Measurements from ENCODE around the gene ZWILCH. TPM values are rescaled to one million over a fixed set of nuclear protein-coding genes. Genes with fewer than 3 reads are reported as not detected.
A peak's percentile ranks its signal among the peaks of the same experiment; 100 is the strongest.

Gene ZWILCH
- total and polyA plus RNA-seq, 9 of the 15 experiments (the other 6 are each of a cell fraction or from before 2014, with no cell fraction given) = 32.8 to 94.2 (median 52.1) TPM

DNA sequence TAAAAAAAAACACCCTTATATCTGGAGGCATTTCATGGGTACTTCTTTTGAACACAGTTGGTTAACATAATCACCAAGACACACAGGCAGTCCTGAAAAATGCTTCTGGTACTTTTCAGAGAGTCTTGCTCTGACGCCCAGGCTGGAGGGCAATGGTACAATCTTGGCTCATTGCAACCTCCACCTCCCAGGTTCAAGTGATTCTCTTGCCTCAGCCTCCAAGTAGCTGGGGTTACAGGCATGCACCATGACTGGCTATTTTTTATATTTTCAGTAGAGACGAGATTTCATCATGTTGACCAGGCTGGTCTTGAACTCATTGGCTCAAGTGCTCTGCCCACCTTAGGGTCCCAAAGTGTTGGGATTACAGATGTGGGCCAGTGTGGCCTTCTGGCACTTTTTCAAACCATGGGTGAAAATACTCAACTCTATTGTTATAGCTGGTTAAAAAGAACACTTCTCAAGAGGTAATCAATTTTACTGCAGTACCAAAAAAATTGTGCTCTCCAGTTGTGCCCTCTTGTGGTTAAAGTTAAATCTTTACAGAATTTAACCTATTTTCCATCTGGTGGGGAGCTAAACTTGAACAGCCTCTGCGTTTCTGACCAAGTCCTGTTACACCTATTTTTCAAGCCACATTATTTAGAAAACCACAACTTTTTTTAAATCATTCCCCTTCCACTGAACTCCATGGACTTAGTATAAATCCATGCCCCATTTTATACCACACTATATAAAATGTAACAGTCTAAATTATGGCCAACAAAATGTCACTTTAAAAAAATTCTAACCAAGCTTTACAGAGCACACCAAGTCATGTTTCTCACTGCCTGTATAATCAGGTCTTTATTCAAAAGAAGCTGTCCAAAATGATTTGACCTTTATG, 6.4 kb upstream of the ZWILCH start (continued):
- TF ChIP-seq, protein P1, sequence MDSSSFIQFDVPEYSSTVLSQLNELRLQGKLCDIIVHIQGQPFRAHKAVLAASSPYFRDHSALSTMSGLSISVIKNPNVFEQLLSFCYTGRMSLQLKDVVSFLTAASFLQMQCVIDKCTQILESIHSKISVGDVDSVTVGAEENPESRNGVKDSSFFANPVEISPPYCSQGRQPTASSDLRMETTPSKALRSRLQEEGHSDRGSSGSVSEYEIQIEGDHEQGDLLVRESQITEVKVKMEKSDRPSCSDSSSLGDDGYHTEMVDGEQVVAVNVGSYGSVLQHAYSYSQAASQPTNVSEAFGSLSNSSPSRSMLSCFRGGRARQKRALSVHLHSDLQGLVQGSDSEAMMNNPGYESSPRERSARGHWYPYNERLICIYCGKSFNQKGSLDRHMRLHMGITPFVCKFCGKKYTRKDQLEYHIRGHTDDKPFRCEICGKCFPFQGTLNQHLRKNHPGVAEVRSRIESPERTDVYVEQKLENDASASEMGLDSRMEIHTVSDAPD (CRISPR knock-in tag; IDR thresholded peaks at IDR 0.05) = no peak
- TF ChIP-seq RAD21 (CRISPR knock-in tag; conservative IDR thresholded peaks at IDR 0.05 in 1 of 2, IDR thresholded peaks at IDR 0.05 in 1 of 2) (peak; percentile 12 to 33; a peak in 1 of 4 replicates), ZNF75A (CRISPR knock-in tag; IDR thresholded peaks at IDR 0.05) (no peak), NFIC (IDR thresholded peaks at IDR 0.05) (no peak), MIER1 (IDR thresholded peaks at IDR 0.05; ENCODE audit: low read depth) (no peak), CEBPG (CRISPR knock-in tag; IDR thresholded peaks at IDR 0.05) (peak; percentile 57), CEBPG (tag; conservative IDR thresholded peaks at IDR 0.05 in 1 of 2, IDR thresholded peaks at IDR 0.05 in 1 of 2) (no peak), IRF2 (CRISPR knock-in tag; IDR thresholded peaks at IDR 0.05) (no peak), NFXL1 (CRISPR knock-in tag; IDR thresholded peaks at IDR 0.05) (peak; percentile 48; the same call in 1 of the 2 replicates), ZNF143 (CRISPR knock-in tag; IDR thresholded peaks at IDR 0.05) (no peak), ZNF316 (IDR thresholded peaks at IDR 0.05) (0 out of 2 replicates have a peak, but pooled peaks have one; percentile 7), ZFP36 (IDR thresholded peaks at IDR 0.05; ENCODE audit: low read depth, low read length, partially characterized antibody) (no peak), SMARCA5 (IDR thresholded peaks at IDR 0.05) (no peak; the same call in 1 of the 2 replicates), LEF1 (IDR thresholded peaks at IDR 0.05) (no peak), ZNF263 (CRISPR knock-in tag; IDR thresholded peaks at IDR 0.05; ENCODE audit: borderline replicate concordance) (no peak), SNIP1 (IDR thresholded peaks at IDR 0.05; ENCODE audit: low read depth) (no peak), HCFC1 (IDR thresholded peaks at IDR 0.05; ENCODE audit: low read depth, low read length) (no peak), XRCC3 (IDR thresholded peaks at IDR 0.05) (no peak)
- TF ChIP-seq, protein P2, sequence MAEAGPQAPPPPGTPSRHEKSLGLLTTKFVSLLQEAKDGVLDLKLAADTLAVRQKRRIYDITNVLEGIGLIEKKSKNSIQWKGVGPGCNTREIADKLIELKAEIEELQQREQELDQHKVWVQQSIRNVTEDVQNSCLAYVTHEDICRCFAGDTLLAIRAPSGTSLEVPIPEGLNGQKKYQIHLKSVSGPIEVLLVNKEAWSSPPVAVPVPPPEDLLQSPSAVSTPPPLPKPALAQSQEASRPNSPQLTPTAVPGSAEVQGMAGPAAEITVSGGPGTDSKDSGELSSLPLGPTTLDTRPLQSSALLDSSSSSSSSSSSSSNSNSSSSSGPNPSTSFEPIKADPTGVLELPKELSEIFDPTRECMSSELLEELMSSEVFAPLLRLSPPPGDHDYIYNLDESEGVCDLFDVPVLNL (CRISPR knock-in tag; IDR thresholded peaks at IDR 0.05; ENCODE audit: low read depth) = no peak
- TF ChIP-seq, protein P3, sequence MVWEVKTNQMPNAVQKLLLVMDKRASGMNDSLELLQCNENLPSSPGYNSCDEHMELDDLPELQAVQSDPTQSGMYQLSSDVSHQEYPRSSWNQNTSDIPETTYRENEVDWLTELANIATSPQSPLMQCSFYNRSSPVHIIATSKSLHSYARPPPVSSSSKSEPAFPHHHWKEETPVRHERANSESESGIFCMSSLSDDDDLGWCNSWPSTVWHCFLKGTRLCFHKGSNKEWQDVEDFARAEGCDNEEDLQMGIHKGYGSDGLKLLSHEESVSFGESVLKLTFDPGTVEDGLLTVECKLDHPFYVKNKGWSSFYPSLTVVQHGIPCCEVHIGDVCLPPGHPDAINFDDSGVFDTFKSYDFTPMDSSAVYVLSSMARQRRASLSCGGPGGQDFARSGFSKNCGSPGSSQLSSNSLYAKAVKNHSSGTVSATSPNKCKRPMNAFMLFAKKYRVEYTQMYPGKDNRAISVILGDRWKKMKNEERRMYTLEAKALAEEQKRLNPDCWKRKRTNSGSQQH (CRISPR knock-in tag; IDR thresholded peaks at IDR 0.05) = no peak; the same call in 1 of the 2 replicates
- TF ChIP-seq, protein P4, sequence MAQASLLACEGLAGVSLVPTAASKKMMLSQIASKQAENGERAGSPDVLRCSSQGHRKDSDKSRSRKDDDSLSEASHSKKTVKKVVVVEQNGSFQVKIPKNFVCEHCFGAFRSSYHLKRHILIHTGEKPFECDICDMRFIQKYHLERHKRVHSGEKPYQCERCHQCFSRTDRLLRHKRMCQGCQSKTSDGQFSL (CRISPR knock-in tag; IDR thresholded peaks at IDR 0.05) = no peak
- TF ChIP-seq, protein P4 (tag; IDR thresholded peaks at IDR 0.05) = no peak
- TF ChIP-seq, protein P5, sequence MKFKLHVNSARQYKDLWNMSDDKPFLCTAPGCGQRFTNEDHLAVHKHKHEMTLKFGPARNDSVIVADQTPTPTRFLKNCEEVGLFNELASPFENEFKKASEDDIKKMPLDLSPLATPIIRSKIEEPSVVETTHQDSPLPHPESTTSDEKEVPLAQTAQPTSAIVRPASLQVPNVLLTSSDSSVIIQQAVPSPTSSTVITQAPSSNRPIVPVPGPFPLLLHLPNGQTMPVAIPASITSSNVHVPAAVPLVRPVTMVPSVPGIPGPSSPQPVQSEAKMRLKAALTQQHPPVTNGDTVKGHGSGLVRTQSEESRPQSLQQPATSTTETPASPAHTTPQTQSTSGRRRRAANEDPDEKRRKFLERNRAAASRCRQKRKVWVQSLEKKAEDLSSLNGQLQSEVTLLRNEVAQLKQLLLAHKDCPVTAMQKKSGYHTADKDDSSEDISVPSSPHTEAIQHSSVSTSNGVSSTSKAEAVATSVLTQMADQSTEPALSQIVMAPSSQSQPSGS (CRISPR knock-in tag; IDR thresholded peaks at IDR 0.05) = no peak
